HepG2 (cell line): Measurements from ENCODE around the gene PIEZO1. TPM values are rescaled to one million over a fixed set of nuclear protein-coding genes. Genes with fewer than 3 reads are reported as not detected.

Source experiments
- CHD2 ChIP-seq: IDR thresholded peaks from 2 replicates; pipeline ENCODE4 v1.6.1; 2011; ENCODE audit warnings: low read depth, low read length, improper control_type of control experiment
- CTCF ChIP-seq: sonication (generic); formaldehyde crosslinking; IDR thresholded peaks from 2 replicates; pipeline ENCODE4 v1.5.0; 2020; ENCODE audit warnings: mild to moderate bottlenecking, missing genetic modification reagents, moderate library complexity
- DMTF1 ChIP-seq: sonication (generic); formaldehyde crosslinking; IDR thresholded peaks from 2 replicates; pipeline ENCODE4 v1.4.0; 2020; ENCODE audit warnings: mild to moderate bottlenecking, missing genetic modification reagents
- FOSL2 ChIP-seq: sonication (generic); formaldehyde crosslinking; IDR thresholded peaks from 2 replicates; pipeline ENCODE4 v1.4.0; 2020; ENCODE audit warnings: missing genetic modification reagents
- FOXJ3 ChIP-seq: sonication (generic); formaldehyde crosslinking; IDR thresholded peaks from 2 replicates; pipeline ENCODE4 v1.4.0; 2020; ENCODE audit warnings: missing genetic modification reagents, mild to moderate bottlenecking, borderline replicate concordance
- HIVEP1 ChIP-seq: sonication (generic); formaldehyde crosslinking; IDR thresholded peaks from 2 replicates; pipeline ENCODE4 v1.4.0; 2020; ENCODE audit warnings: mild to moderate bottlenecking, missing genetic modification reagents
- JARID2 ChIP-seq: sonication (generic); formaldehyde crosslinking; IDR thresholded peaks from 2 replicates; pipeline ENCODE4 v1.8.1; 2023; ENCODE audit warnings: missing genetic modification reagents, inconsistent platforms; ENCODE audit not compliant: insufficient replicate concordance
- LCORL ChIP-seq, 2 experiments: fragments of 450-650 bp in 1 of 2; sonication (generic) in 1 of 2; formaldehyde crosslinking in 1 of 2; IDR thresholded peaks; 2 replicates each; pipeline versions ENCODE4 v1.5.0 to v1.6.1; 2017 to 2020; ENCODE audit warnings: antibody characterized with exemption in 1 of 2, missing genetic modification reagents in 1 of 2
- MTERF4 ChIP-seq: sonication (generic); formaldehyde crosslinking; IDR thresholded peaks from 2 replicates; pipeline ENCODE4 v1.8.0; 2023; ENCODE audit warnings: mild to moderate bottlenecking, missing genetic modification reagents
- MTF2 ChIP-seq: sonication (generic); formaldehyde crosslinking; IDR thresholded peaks from 2 replicates; pipeline ENCODE4 v1.5.0; 2020; ENCODE audit warnings: missing genetic modification reagents, borderline replicate concordance
- NCOA2 ChIP-seq: sonication (generic); formaldehyde crosslinking; IDR thresholded peaks from 2 replicates; pipeline ENCODE4 v1.8.0; 2022; ENCODE audit warnings: inconsistent platforms
- NR2F6 ChIP-seq, 2 experiments: IDR thresholded peaks; 2 replicates each; pipeline ENCODE4 v1.6.1; 2016; ENCODE audit warnings: antibody characterized with exemption in 1 of 2, mild to moderate bottlenecking in 1 of 2
- RAD21 ChIP-seq: fragments of 450-650 bp; formaldehyde crosslinking; IDR thresholded peaks from 2 replicates; pipeline ENCODE4 v1.5.0; 2020; ENCODE audit warnings: mild to moderate bottlenecking
- SMARCC2 ChIP-seq: fragments of 450-650 bp; IDR thresholded peaks from 2 replicates; pipeline ENCODE4 v1.6.1; 2017; ENCODE audit warnings: antibody characterized with exemption, mild to moderate bottlenecking
- SP4 ChIP-seq: sonication (generic); formaldehyde crosslinking; IDR thresholded peaks from 2 replicates; pipeline ENCODE4 v1.8.1; 2023; ENCODE audit warnings: mild to moderate bottlenecking, missing genetic modification reagents
- TBX2 ChIP-seq: sonication (generic); formaldehyde crosslinking; IDR thresholded peaks from 2 replicates; pipeline ENCODE4 v1.5.0; 2020; ENCODE audit warnings: missing genetic modification reagents, mild to moderate bottlenecking, borderline replicate concordance
- TCF12 ChIP-seq, 2 experiments: fragments of 450-650 bp in 1 of 2; sonication (generic) in 1 of 2; formaldehyde crosslinking in 1 of 2; IDR thresholded peaks; 2 replicates each; pipeline versions ENCODE4 v1.6.1 to v1.8.0; 2017 to 2022; ENCODE audit warnings: antibody characterized with exemption in 1 of 2, mild to moderate bottlenecking in 1 of 2, missing genetic modification reagents in 1 of 2, moderate library complexity in 1 of 2
- ZBTB39 ChIP-seq: sonication (generic); formaldehyde crosslinking; IDR thresholded peaks from 2 replicates; pipeline ENCODE4 v1.5.0; 2020; ENCODE audit warnings: missing genetic modification reagents
- ZBTB43 ChIP-seq: sonication (generic); formaldehyde crosslinking; conservative IDR thresholded peaks from 2 replicates; pipeline ENCODE4 v1.4.0; 2020; ENCODE audit warnings: missing genetic modification reagents
- ZMYM4 ChIP-seq: sonication (generic); formaldehyde crosslinking; IDR thresholded peaks from 2 replicates; pipeline ENCODE4 v1.8.1; 2023; ENCODE audit warnings: mild to moderate bottlenecking, missing genetic modification reagents
- ZNF580 ChIP-seq: IDR thresholded peaks from 2 replicates; pipeline ENCODE4 v1.6.1; 2016; ENCODE audit warnings: low read depth, borderline replicate concordance
- ZNF850 ChIP-seq: sonication (generic); formaldehyde crosslinking; conservative IDR thresholded peaks from 2 replicates; pipeline ENCODE4 v1.9.0; 2021; ENCODE audit warnings: mild to moderate bottlenecking, missing genetic modification reagents
- polyA plus RNA-seq, 8 experiments: library from polyadenylated mRNA; depleted of rRNA in 3 of 8; stranded (reverse) in 7 of 8; unstranded in 1 of 8; fragments of >200 nt; fragmentation: Illumina TruSeq in 4 of 8; extraction: Trizol in 4 of 8; gene quantifications; 2 replicates each; pipeline versions ENCODE4 v1.2.1 to v1.2.3, GENCODE V29; 2011 to 2016; ENCODE audit warnings: low read depth in 4 of 8, missing spikeins in 1 of 8, mixed read lengths in 1 of 8; ENCODE audit not compliant: insufficient read depth in 1 of 8
- total RNA-seq, 5 experiments: library from RNA; depleted of rRNA; stranded (reverse); fragments of >200 nt; fragmentation: Illumina TruSeq; extraction: Trizol; gene quantifications; 2 replicates each; pipeline ENCODE4 v1.2.3, GENCODE V29; 2016; ENCODE audit warnings: low read depth in 1 of 5

Gene PIEZO1
- total and polyA plus RNA-seq, 2 of the 13 experiments (the other 11 are each of a cell fraction or from before 2014, with no cell fraction given), result 67.9 to 85.0 TPM

GRCh38 chr16:88687254-88687576, 97.8 kb downstream of the PIEZO1 start (continued):
- TF ChIP-seq CTCF (CRISPR knock-in tag), result peak; percentile 37
- 0 out of 2 replicates have a peak, but pooled peaks have one; percentile 2 for TF ChIP-seq TBX2 (CRISPR knock-in tag)
- peak; percentile 8; the same call in 1 of the 2 replicates for TF ChIP-seq ZMYM4 (CRISPR knock-in tag)
- no peak; the same call in 1 of the 2 replicates for TF ChIP-seq MTF2 (CRISPR knock-in tag)
- TF ChIP-seq ZNF580 (CRISPR knock-in tag), result no peak
- no peak for TF ChIP-seq RAD21 (CRISPR knock-in tag)
- TF ChIP-seq ZBTB39 (CRISPR knock-in tag), result no peak
- no peak for TF ChIP-seq DMTF1 (CRISPR knock-in tag)
- TF ChIP-seq SMARCC2, result no peak
- TF ChIP-seq CHD2, result no peak
- peak; percentile 75 for TF ChIP-seq NR2F6 (IDR thresholded peaks at IDR 0.05)
- peak; percentile 65 for TF ChIP-seq NR2F6 (CRISPR knock-in tag; IDR thresholded peaks at IDR 0.05)
- no peak for TF ChIP-seq LCORL (IDR thresholded peaks at IDR 0.05)
- TF ChIP-seq LCORL (CRISPR knock-in tag; IDR thresholded peaks at IDR 0.05), result no peak
- TF ChIP-seq HIVEP1 (CRISPR knock-in tag), result peak; percentile 56; the same call in 1 of the 2 replicates
- TF ChIP-seq JARID2 (CRISPR knock-in tag), result no peak
- TF ChIP-seq MTERF4 (CRISPR knock-in tag), result no peak
- no peak for TF ChIP-seq ZNF850 (CRISPR knock-in tag)
- no peak for TF ChIP-seq FOSL2
- TF ChIP-seq SP4 (CRISPR knock-in tag), result no peak
- TF ChIP-seq NCOA2, result no peak
- TF ChIP-seq ZBTB43 (CRISPR knock-in tag), result no peak
- no peak for TF ChIP-seq TCF12 (IDR thresholded peaks at IDR 0.05)
- TF ChIP-seq TCF12 (CRISPR knock-in tag; IDR thresholded peaks at IDR 0.05), result 0 out of 2 replicates have a peak, but pooled peaks have one; percentile 13
- TF ChIP-seq FOXJ3 (CRISPR knock-in tag), result no peak
